Left colon (tissue), 2 donors: ENCODE measurements around the gene NAPA. TPM values are rescaled to one million over a fixed set of nuclear protein-coding genes. Genes with fewer than 3 reads are reported as not detected.

ENCODE experiments used
- ATAC-seq: fragments of 200-7000 bp; cut with Tn5 transposase; one replicate; pipeline ENCODE4 v1.9.1; 2020; ENCODE audit warnings: mild to moderate bottlenecking, moderate library complexity
- DNase-seq, 2 donors: peaks; one replicate each; pipeline ENCODE4 v3.0.0-alpha.2; 2020
- intact Hi-C, 2 donors: fragments of 100-400 bp; cut with DNase I in 1 of 2; cut with micrococcal nuclease in 1 of 2; formaldehyde crosslinking; loops; one replicate each; pipeline versions ENCODE4 v1.11.2 to v1.14.0; 2022; cut with DNase I, micrococcal nuclease
- long read RNA-seq: library from polyadenylated mRNA; unstranded; transcript quantifications from one replicate; pipeline ENCODE4 v2.0.0, GENCODE V29; 2021
- total RNA-seq, 2 donors: library from RNA; stranded (reverse); fragmentation: NEBNext Ultra II Directional; extraction: Animal tissue kit (Norgen Biotek cat#: 25700); gene quantifications; one replicate each; pipeline ENCODE4 v1.2.1, GENCODE V29; 2021
- donor health status: DM: no; HTN: no; CAD: no.
- donor health status: DM: yes; HTN: yes; CAD: no.

Gene NAPA
- total RNA-seq, result 100 to 1,000 TPM; 122 to 130 TPM
- long read RNA-seq, transcript NAPA-201 (11 exons, 1,839 nt), result major isoform, 95 of 115 reads
- long read RNA-seq, partial matches to known transcripts, result 4 of 115 reads
- long read RNA-seq, other reads (novel, unspliced or antisense), result 15 of 115 reads

DNA sequence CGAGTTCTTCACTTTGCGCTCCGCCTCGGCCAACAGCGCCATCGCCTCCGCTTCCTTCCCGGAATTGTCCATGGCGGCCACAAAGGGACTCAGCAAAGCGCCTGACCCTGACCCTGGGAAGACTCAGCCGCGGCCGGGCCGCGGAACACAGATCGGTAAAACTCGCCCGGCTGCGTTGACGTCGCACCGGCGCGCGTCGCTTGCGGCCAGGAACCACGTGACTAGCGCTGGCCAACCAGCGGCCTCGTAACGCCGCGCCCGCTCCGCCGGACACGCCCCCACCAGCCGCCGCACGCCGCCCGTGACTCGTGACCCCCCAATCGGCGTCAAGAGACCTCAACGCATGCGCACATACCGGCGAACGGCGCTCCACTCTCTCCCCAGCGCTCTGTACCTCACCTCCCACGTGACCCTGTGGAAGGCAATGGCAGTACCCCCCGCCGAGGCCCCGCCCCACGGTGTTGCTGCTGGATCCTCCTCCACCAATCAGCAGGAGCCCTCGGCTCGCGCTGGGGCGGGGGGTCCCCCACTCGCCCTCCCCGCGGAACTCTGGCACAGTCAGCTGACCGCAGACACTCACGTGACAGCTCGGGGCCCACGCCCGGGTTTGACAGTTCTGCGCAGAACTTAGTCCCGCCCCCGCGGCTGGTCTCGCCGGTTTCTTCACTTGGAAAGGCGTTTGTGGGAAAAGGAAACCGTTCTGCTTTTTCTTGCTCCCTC is at the start of gene NAPA:
Gene NAPA, minus strand, starts transcription at position 195 of the 720 bp plus-strand sequence. Its CDS starts 123 bp downstream, at position 72.
- intact Hi-C loops, result no loop called here

DNA sequence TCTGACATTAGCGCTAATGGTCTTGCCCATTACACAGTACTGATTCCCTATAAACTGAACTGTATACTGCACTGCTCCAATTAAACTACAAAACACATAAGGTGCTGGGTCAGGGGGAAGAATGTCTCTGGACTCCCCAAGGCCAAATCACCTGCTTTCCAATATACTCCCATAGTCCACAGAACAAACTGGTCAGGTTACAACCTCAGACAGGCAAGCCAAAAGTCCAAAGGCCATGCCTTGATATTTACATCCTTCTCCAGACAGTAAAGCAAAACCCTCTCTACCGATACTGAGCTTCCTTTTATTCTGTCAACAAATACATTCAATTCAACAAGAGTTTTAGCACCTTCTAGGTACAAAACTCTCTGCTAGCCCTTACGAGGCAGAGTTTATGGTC is 49.2 kb upstream of the NAPA start:
- ATAC-seq (peak; percentile 96), DNase-seq (peak; percentile 54 to 69)
- intact Hi-C loops, result no loop called here

More for the DNA sequence above, at the start of gene NAPA:
- ATAC-seq, result peak; percentile 87
- DNase-seq, result peak; percentile 100

DNA sequence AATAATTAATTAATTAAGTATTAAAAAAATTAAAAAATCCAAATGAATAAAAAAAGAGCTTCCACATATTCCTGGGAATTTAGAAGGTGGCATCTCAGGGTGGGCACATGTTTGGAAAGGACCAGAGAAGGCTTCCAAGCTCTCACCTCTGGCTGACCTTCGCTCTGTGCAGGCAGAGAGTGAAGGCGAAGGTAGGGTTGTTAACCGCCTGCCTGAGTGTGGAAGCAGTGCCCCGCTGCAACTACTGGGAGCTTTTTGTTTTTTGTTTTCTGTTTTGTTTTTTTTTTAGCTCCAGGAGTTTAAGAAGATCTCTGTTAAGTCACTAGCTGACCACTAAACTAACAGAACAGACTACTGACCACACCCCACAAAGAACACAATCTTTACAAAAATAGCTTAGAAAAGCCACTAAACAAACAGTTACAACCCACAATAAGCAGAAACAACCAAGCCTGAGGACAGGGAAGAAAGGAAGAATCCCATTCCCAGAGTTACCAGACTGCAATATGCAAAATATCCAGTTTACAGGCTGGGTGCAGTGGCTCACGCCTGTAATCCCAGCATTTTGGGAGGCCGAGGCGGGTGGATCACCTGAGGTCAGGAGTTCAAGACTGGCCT is 46.7 kb upstream of the NAPA start:
- intact Hi-C loops, result no loop called here
- DNase-seq (no peak), ATAC-seq (peak; percentile 41)

DNA sequence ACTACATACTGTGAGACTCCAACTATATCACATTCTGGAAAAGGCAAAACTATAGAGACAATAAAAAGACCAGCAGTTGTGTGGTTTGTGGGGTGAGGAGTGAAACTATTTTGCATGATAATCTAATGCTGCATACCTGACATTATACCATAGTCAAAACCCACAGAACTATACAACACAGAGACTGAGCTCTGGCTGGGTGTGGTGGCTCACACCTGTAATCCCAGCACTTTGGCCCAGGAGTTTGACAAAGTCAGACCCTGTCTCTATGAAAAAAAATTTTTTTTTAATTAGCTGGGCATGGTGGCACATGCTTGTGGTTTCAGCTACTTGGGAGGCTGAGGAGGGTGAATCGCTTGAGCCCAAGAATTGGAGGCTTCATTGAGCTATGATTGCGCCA is 46.1 kb upstream of the NAPA start:
- no peak for DNase-seq
- intact Hi-C loops, result no loop called here
- peak; percentile 56 for ATAC-seq

DNA sequence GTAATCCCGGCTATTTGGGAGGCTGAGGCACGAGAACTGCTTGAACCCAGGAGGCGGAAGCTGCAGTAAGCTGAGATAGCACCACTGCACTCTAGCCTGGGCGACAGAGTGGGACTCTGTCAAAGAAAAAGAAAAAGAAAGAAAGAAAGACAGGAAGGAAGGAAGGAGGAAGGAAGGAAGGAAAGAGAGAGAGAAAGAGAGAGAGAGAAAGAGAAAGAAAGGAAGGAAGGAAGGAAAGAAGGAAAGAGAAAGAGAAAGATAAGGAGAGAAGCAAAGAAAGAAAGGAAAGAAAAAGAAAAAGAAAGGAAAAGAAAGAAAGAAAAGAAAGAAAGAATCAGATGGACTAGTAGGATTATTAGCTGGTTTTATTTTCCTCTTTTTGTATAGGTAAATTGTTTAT is 35.3 kb upstream of the NAPA start:
- intact Hi-C loops, result no loop called here
- no peak for ATAC-seq
- DNase-seq, result no peak

DNA sequence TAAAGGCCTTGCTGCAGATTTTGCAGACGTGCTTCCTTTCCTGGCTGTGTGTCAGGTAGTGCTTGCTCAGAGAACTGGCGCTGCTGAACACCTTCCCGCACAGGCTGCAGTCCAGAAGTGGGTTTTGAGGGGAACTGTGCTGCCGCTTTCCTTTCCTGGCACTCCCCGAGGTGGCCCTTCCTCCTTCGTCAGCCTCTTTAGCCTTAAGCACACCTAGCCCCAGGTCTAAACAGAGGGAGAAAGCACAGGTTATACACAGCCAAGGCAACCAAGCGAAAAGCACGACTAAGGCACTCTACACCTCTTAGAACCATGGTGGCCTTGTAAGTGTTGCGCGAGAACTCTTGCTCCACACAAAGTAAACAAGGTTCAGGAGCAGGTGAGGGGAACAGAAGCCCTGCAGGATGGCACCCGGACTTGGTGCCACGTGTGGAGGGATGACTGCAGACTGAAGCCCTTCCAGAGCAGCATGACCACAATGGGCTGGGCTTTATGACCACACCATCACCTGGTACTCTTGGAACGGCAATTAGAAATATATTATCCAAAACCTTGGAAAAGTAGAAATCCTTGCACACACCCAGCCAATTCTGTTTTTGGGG is 34.5 kb upstream of the NAPA start:
- peak; percentile 77 for ATAC-seq
- intact Hi-C loops, result no loop called here
- DNase-seq, result no peak

DNA sequence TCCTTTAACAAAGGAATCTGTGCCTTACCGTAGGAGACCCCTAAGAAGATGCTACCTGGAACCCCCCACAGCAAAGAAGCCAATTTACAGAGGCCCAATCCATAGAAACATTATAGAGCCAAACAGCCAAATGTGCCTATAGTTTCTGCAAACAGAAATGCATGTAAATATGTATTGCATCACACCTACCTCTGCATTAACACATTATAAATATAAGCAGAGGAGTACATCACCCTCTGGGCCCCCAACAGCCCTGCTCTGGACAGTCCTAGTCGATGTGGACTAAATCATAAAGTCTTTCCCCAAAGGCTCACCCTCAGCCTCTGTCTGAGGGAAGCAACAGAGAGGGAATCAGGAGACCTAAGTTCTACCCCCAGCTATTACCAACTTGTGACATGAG is 32.3 kb upstream of the NAPA start:
- DNase-seq, result no peak
- intact Hi-C loops, result no loop called here
- ATAC-seq, result no peak

DNA sequence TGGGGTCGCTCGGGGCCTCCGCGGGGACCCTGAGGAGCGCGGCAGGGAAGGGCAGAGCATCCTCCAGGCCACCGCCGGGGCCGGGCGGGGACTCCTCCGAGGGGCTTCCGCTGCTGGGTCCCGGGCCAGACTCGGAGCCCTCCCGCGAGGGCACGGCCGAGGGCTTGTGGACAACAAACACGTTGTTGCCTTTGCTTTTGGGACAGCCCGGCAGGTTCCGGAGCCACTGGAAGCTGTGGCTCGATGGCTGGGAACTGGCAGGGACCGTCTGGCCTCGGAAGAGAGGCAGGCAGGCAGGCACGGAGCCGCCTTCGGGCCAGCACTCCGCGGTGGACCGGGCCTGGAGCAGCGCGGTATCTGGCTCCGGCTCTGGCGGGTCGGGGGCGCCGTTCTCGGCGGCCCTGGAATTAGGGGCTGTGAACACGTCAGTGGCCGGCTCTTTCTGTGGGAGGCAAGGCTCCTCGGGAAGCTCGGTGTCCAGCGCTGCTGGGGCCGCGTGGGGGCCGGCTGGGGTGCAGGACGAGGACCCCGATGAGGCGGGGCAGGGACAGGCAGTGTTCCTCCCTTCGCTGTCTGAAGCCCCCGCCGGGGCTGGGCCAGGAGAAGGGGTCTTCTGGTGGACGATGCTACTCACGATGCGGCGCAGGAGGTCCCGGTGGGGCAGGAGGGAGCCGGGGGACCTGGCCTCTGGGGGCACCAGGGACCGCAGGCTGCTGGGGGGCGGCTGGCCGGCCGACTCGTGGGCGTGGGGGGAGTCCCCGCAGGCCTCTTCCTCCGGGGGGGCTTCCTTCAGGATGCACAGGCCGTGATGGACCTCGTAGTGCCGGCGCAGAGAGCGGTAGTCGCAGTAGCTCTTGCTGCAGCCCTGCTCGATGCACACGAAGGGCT is 30.4 kb upstream of the NAPA start:
- no peak for DNase-seq
- no peak for ATAC-seq
- intact Hi-C loops, result no loop called here

DNA sequence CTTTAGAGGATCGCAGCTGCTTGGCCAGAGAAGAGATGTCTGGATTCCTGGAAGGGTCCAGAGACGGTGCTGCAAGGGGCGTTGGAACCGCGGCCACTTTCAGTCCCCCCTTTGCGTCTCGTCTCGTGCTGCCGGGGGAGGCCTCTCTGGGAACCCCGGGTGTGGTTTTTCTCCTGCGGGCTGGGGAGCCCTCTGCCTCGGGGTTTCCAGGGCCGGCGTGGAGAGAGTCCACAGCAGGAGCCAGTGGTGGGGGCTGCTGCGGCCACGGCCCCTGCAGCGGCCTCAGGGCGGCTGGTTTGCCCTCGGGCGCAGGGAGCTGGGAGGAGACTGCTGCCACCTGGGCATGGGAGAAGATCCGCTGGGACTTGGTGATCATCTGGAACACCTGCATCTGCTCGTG is 29.6 kb upstream of the NAPA start:
- ATAC-seq (no peak), DNase-seq (no peak)
- intact Hi-C loops, result no loop called here

DNA sequence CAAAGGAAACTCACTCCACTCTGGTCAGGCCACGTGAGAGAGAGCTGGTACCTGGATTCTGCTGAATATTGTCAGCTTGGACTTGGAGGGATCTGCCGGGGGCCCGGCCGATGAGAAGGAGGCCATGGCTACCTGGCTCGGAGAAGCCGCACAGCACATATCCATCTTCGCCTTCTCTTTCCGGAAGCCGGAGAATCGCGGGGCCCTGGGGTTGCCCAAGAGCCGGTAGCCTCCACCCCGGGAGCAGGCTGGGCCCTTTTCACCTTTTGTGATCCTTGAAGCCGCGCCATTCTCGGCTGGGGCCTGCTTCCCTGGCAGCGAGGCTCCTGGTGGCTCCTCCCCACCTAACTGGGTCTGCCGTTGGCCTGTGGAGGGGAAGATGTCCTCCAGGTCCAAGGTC is 29.2 kb upstream of the NAPA start:
- no peak for ATAC-seq

DNA sequence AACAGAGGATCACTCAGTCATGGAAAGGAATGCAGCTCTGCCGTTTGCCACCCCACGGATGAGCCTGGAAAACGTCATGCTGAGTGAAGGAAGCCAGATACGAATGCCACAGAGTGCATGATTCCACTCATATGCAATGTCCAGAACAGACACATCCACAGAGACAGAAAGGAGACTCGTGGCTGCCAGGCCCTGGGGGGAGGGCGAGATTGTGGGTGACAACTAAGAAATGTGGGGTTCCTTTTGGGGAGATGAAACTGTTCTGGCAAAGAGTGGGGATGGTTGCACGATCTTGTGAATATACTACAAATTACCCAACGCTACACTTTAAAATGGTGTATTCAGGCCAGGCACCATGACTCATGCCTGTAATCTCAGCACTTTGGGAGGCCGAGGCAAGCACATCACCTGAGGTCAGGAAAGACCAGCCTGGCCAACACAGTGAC is 27.2 kb upstream of the NAPA start:
- intact Hi-C loops, result no loop called here

More for the DNA sequence above, 29.2 kb upstream of the NAPA start:
- intact Hi-C loops, result no loop called here
- DNase-seq, result no peak

DNA sequence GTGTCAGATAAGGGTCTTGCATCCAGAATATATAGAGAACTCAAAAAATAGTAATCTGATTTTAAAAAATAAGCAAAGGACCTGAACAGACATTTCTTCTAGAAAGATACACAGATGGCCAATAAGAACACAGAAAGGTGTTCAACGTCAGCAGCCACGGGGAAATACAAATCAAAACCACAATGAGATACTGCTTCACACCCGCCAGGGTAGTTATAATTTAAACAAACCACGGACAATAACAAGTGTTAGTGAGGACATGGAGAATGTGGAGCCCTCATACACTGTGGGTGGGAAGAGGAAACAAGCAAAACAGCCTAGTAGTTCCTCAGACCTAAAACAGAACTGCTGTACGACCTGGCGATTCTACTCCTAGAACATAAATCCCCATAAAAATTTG is 26.7 kb upstream of the NAPA start:
- intact Hi-C loops, result no loop called here
- peak; percentile 39 for ATAC-seq
- DNase-seq, result no peak

More for the DNA sequence above, 27.2 kb upstream of the NAPA start:
- DNase-seq, result no peak
- ATAC-seq, result no peak

DNA sequence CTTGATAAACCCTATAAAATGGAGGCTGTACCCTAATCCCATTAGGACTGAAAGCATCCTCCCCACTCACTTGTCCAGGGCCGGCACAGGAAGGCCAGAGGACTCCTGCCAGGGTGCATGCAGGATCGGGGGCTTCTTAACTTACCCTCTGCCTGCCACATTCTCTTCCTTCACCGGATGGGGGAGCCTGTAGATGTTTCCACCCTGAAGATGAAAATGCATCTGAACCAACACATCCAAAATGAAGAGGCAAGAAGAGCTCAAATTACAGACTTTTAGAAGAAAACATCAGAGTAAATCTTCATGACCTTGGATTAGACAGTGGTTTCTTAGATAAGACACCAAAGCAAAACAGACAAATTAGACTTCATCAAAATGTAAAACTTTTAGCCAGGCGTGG is 25.9 kb upstream of the NAPA start:
- DNase-seq (no peak), ATAC-seq (no peak)
- intact Hi-C loops, result no loop called here

DNA sequence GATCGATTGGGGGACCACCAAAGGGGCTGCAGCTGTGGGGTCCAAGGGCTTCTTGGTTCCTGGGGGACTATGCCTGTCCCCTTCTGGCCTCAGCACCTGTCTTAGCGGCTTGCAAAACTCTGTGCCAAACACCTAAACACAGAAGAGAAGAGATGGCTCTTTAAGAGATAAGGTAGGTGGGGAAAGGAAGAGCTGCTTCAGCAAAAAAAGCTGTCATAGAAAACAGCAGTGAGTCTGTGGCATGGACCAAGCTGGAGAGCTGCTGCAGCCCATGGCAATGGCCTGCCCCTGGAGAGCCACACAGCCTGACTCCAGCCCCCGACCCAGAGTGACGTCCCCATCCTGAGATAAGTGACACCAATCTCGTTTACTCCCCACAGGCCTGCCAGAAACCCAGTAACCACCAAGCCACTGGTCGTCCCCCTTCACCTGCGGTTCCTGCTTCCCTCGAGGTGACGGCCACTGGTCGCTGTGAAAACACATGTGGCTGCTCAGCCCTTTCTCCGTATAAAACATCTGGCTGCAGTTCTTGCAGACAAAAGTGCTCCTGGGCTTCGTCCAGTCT is 25.0 kb upstream of the NAPA start:
- intact Hi-C loops, result no loop called here

DNA sequence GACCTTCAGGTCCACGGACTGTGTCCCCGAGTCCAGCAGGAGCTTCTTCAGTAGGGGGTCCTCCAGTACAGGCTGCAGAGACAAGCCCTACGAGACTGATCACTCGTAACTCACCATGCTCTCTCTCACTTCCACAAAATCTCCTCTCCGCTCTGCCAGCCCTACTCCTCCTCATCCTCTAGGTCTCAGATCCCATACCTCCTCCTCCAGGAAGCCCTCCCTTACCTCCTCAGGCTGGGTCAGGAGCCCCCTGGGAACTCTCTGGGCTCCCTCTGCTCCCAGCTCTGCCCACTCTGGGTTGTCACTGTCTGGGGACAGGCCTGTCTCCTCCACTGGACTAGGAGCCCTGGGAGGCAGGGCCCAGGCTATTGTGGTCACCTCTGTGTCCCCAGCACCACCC is 23.9 kb upstream of the NAPA start:
- no peak for DNase-seq
- intact Hi-C loops, result no loop called here
- no peak for ATAC-seq

More for the DNA sequence above, 25.0 kb upstream of the NAPA start:
- ATAC-seq (no peak), DNase-seq (no peak)

DNA sequence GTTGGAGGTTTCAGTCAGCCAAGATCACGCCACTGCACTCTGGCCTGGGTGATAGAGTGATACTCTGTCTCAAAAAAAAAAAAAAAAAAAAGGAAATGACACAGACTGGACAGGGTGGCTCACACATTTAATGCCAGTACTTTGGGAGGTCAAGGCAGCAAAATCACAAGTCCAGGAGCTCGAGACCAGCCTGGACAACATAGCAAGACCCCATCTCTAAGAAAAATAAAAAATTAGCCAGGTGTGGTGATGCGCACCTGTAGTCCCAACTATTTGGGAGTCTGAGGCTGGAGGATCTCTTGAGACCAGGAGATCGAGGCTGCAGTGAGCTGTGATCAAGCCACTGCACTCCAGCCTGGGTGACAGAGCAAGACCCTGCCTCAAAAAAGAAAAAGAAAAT is 22.6 kb upstream of the NAPA start:
- intact Hi-C loops, result no loop called here
- ATAC-seq (no peak), DNase-seq (no peak)

DNA sequence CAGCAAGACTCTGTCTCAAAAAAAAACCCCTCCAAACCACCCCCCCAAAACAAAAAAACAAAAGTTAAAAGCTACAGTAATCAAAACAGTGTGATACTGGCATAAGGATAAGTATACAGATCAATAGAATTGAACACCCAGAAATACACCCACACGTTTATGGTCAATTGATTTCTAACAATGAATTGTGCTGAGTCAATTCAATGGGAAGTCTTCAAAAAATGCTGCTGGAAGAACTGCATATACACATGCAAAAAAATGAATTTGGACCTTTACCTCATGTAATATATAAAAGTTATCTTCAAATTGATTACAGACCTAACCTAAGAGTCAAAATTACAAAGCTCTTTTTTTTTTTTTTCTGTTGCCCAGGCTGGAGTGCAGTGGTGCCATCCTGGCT is 19.8 kb upstream of the NAPA start:
- DNase-seq, result no peak
- intact Hi-C loops, result no loop called here
- no peak for ATAC-seq

DNA sequence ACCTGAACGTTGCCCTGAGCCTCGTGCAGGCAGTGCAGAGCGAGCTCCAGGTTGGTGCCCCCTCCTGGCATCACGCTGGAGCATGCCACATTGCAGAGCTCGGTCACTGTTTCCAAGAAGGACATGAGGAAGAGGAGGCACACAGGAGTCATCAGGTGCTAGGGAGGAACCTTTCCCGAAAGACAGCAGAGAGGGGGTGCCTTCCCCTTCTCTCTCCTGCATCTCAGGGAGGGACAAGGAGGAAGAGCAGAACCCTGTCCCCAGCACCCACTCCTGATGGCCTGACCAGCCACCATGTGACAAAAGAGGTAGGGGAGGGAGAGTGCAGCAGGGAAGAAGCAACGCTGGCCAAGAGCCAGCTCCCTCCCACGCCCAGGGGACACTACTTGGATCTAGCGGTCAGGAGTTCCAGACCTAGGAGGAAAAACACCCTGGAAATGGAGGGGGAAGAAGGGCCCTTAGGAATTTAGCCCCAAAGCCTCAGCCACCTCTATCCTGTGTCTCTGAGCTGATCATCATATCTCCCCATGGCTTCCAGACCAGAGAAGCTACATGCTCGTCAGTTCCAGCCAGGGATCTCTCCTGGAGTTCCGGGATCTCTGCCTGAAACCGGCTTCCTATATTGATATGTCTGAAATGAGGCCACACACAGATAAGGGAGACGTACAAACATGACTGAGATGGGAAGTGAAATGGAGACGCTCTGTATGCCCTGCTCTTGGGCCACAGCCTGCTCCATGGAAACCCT is 17.0 kb upstream of the NAPA start:
- ATAC-seq (no peak), DNase-seq (no peak)
- intact Hi-C loops, result no loop called here
